IgD-negative memory B cell (primary cell): ENCODE measurements around the gene SPAG5. TPM values are rescaled to one million over a fixed set of nuclear protein-coding genes. Genes with fewer than 3 reads are reported as not detected.

Experiments used
- H3K27ac Mint-ChIP-seq, 3 donors: one replicate each; pipeline ENCODE4 v1.8.0; 2020 to 2022; ENCODE audit warnings: mild to moderate bottlenecking in 3 of 3, mixed read lengths in 3 of 3, moderate library complexity in 1 of 3
- H3K27me3 Mint-ChIP-seq: one replicate; pipeline ENCODE4 v1.8.0; 2021; ENCODE audit warnings: mixed read lengths
- H3K36me3 Mint-ChIP-seq: one replicate; pipeline ENCODE4 v1.8.0; 2020; ENCODE audit warnings: mild to moderate bottlenecking, mixed read lengths
- H3K4me1 Mint-ChIP-seq, 3 donors: one replicate each; pipeline ENCODE4 v1.8.0; 2020 to 2022; ENCODE audit warnings: mixed read lengths in 3 of 3, mild to moderate bottlenecking in 1 of 3
- H3K4me3 Mint-ChIP-seq, 4 donors: one replicate each; pipeline ENCODE4 v1.8.0; 2020 to 2022; ENCODE audit warnings: mild to moderate bottlenecking in 4 of 4, mixed read lengths in 4 of 4, moderate library complexity in 3 of 4
- H3K9me3 Mint-ChIP-seq, 3 donors: one replicate each; pipeline ENCODE4 v1.8.0; 2020 to 2021; ENCODE audit warnings: mixed read lengths in 3 of 3, mild to moderate bottlenecking in 1 of 3
- polyA plus RNA-seq: library from polyadenylated mRNA; unstranded; fragments of 300-500 nt; fragmentation: Illumina TruSeq; gene quantifications from one replicate; pipeline ENCODE4 v1.2.3, GENCODE V29; 2021

Gene SPAG5
- polyA plus RNA-seq, 1 donor from 2014 or later = 2.2 TPM

DNA sequence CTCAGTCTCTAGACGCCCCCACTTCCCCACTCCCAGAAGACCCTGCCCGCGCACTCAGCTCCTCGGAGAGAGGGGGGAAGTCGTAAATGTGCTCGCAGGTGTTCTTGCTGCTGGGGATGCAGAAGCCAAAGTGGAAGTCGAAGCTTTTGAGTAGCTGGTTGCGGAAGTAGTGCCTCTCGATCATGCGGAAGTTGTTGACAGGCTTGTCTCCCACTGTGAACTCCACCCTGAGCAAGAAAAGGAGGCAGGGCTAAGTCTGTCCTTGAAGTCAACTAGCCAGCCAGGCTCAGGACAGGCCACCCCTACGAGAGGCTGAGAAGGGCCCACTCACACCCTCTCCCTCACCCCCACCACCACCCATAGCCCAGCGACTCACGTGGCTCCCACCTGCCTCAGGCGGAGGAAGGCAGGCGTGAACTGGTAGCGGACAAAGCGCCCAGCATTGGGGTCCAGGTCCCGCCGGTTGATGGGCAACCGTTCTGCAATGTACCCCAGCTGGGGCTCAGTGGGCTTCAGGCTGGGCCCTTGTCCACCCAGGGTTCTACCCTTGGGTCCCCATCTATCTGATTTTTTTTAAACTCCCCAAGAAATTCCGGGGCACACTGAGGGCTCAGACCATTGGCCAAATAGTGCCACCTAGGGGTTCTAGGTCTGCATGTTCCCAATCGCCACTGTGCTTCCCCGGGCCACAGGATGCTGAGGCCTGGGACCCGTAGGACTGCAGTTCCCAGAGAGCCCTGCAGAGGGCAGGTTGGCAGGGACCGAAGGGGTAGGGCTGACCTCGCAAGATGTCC is 51.0 kb downstream of the SPAG5 start:
- peaks cover 2% of the 10 kb centered on the region for H3K36me3 Mint-ChIP-seq
- no peaks in the 10 kb centered on the region for H3K9me3 Mint-ChIP-seq

GRCh38 chr17:28547096-28547622 is 51.7 kb downstream of the SPAG5 start:
- Mint-ChIP-seq H3K4me3 (peak overlapping the region; percentile 75 to 93 (median 84)), H3K4me1 (peaks cover 49 to 55% (median 53%) of the 10 kb centered on the region in 3 donors), H3K27me3 (no peaks in the 10 kb centered on the region), H3K9me3 (no peaks in the 10 kb centered on the region), H3K27ac (peak overlapping the region; percentile 90 to 96 (median 90)), H3K36me3 (peaks cover 2% of the 10 kb centered on the region)

More for the DNA sequence above, 51.0 kb downstream of the SPAG5 start:
- peaks cover 49 to 57% (median 56%) of the 10 kb centered on the region in 3 donors for H3K4me1 Mint-ChIP-seq
- H3K27ac Mint-ChIP-seq = peak overlapping the region; percentile 90 to 96 (median 90)
- peak overlapping the region; percentile 75 to 93 (median 84) for H3K4me3 Mint-ChIP-seq
- H3K27me3 Mint-ChIP-seq = no peaks in the 10 kb centered on the region

DNA sequence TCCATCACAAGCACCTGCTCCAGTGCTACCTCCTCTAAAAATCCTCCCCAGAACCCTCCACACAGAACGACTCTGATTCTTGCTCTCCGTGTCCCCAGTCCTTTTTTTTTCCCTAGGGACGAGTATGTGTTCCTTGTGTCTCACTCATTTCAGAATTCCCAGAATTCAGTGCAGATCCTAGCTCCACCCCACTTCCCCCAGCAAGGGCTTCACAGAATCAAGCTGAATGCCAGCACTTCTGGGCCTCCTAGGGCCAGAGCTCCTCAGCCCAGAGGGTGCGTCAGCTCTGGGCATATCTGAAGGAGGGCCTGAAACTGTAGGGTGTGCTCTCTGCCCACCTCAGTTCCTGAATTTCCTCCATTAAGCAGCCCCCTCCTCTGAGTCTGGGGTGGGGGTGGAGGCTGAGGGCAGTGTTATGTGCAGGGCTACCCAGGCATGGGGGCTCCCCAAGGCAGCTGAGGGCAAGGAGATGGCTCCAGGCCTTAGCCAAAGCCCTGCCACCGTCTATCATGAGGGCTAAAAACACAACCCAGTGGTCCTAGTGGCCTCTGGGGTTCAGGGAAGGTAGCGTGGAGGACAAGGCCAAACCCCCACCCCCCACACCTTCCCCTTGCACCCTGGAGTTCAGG is 52.9 kb downstream of the SPAG5 start:
- Mint-ChIP-seq H3K9me3 (no peaks in the 10 kb centered on the region), H3K4me1 (peaks cover 40 to 45% (median 43%) of the 10 kb centered on the region in 3 donors), H3K36me3 (peaks cover 2% of the 10 kb centered on the region), H3K27me3 (no peaks in the 10 kb centered on the region), H3K4me3 (no peak overlapping the region), H3K27ac (peak overlapping the region in 1 of 3 donors; percentile 82)

DNA sequence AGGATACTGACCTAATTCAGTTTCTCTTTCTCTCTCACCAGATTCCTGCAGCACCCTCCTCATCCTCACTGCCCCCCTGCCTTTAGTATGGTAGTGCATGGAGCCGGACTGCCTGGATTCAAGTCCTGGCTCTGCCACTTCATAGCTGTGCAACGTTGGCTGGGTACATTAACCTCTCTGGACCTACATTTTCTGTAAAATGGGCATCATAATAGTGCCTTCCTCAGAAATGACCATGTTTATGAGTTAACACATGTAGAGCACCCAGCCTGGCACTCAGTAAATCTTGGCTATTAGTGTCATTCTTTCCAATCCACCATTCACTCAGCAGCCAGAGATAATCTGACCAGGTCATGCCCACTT is 53.7 kb downstream of the SPAG5 start:
- Mint-ChIP-seq H3K36me3 (peaks cover 2% of the 10 kb centered on the region), H3K4me3 (no peak overlapping the region), H3K9me3 (no peaks in the 10 kb centered on the region), H3K27ac (peak overlapping the region in 2 of 3 donors; percentile 53 to 82), H3K27me3 (no peaks in the 10 kb centered on the region), H3K4me1 (peaks cover 33 to 38% (median 35%) of the 10 kb centered on the region in 3 donors)

- peaks cover 2% of the 10 kb centered on the region for H3K36me3 Mint-ChIP-seq
- peak overlapping the region in 2 of 3 donors; percentile 82 to 86 for H3K27ac Mint-ChIP-seq
- peaks cover 27 to 33% (median 30%) of the 10 kb centered on the region in 3 donors for H3K4me1 Mint-ChIP-seq
These were observed 54.3 kb downstream of the SPAG5 start for GRCh38 chr17:28544402-28545140.

DNA sequence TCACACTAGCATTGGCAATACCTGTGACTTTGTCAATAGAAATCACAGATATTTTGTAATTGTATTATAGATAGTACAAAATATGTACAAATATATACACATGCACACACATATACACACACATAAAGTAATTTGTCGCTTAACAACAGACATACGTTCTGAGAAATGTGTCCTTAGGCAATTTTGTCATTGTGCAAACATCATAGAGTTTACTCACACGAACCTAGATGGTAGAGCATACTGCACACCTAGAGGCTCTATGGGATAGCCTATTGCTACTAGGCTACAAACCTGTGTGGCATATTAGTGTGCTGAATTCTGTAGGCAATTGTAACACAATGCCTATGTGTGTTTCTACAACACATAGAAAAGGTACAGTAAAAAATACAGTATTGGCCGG is 57.4 kb downstream of the SPAG5 start:
- no peak overlapping the region for H3K4me3 Mint-ChIP-seq
- H3K36me3 Mint-ChIP-seq = no peaks in the 10 kb centered on the region
- H3K27ac Mint-ChIP-seq = no peak overlapping the region
- H3K4me1 Mint-ChIP-seq = peaks cover 7 to 17% (median 10%) of the 10 kb centered on the region in 3 donors
- no peaks in the 10 kb centered on the region for H3K27me3 Mint-ChIP-seq
- H3K9me3 Mint-ChIP-seq = no peaks in the 10 kb centered on the region

More at GRCh38 chr17:28544402-28545140, 54.3 kb downstream of the SPAG5 start:
- Mint-ChIP-seq H3K27me3 (no peaks in the 10 kb centered on the region), H3K4me3 (peak overlapping the region in 1 of 4 donors; percentile 40), H3K9me3 (no peaks in the 10 kb centered on the region)

DNA sequence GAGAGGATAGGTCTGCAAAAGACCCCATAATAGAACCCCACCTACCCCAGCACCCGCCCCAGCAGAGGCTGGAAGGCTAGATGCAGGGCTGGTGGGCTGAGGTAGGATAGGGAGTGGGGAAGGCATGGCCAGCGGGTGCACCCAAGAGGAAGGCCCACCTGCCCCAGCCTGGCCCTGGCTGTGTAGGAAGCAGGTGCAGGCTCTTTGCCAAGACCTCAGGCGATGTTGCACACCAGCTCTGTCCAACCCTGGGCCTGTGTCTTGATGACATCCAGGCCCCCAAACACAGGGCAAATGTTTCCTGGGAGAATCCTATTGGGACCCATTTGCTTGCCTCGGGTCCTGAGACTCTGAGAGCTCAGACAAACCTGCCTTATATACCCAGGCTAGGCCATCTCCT is 58.6 kb downstream of the SPAG5 start:
- H3K4me3 Mint-ChIP-seq = peak overlapping the region in 1 of 4 donors; percentile 13
- H3K27ac Mint-ChIP-seq = no peak overlapping the region
- H3K36me3 Mint-ChIP-seq = no peaks in the 10 kb centered on the region
- no peaks in the 10 kb centered on the region for H3K9me3 Mint-ChIP-seq
- H3K4me1 Mint-ChIP-seq = peaks cover 7 to 15% (median 8%) of the 10 kb centered on the region in 3 donors
- H3K27me3 Mint-ChIP-seq = no peaks in the 10 kb centered on the region

DNA sequence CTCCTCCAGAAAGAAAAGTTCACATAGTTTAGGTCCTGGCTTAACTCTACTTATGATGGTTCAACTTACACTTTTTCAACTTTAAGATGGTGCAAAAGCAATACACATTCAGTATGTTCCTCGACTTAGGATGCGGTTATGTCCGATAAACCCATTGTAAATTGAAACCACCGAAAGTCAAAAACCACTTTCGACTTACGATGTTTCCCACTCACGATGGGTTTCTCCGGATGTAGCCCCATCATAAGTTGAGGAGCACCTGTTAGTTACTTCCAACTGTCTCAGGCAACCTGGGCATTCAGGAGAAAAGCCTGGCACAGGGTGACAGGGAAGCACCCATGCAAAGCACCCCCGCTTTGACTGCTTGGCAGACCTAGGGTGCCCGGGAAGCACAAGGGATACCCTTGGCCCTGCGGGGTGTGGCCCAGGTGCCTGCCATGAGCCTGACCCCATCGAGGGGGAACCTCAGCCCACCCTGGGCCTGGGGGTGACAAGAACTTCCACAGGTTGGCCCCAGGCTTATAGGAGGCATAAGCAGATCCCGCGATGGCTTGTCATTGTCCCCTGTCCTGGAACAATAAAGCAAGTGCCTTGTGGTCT is 60.4 kb downstream of the SPAG5 start:
- H3K4me3 Mint-ChIP-seq = no peak overlapping the region
- no peaks in the 10 kb centered on the region for H3K9me3 Mint-ChIP-seq
- H3K27ac Mint-ChIP-seq = no peak overlapping the region
- peaks cover 0 to 6% (median 0%) of the 10 kb centered on the region in 3 donors for H3K4me1 Mint-ChIP-seq
- H3K27me3 Mint-ChIP-seq = no peaks in the 10 kb centered on the region
- no peaks in the 10 kb centered on the region for H3K36me3 Mint-ChIP-seq

DNA sequence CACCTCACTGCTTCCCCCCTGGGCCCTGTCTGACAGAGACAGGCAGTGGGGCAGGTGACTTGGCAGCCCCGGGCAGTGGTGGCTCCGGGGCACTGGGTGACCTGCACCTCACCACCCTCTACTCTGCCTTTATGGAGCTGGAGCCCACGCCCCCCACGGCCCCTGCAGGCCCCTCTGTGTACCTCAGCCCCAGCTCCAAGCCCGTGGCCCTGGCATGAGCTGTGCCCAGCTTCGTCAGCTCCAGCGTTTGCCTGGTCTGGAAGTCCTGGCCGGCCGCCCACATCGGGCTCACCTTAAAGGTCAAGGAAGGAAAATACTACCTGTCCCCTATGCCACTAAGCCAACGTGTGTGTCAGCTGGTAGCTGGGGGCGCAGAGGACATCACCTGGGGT is 61.6 kb downstream of the SPAG5 start:
- Mint-ChIP-seq H3K9me3 (no peaks in the 10 kb centered on the region), H3K27me3 (peaks cover 1% of the 10 kb centered on the region), H3K27ac (no peak overlapping the region), H3K4me1 (peaks cover 0 to 1% (median 0%) of the 10 kb centered on the region in 3 donors), H3K4me3 (no peak overlapping the region), H3K36me3 (no peaks in the 10 kb centered on the region)

GRCh38 chr17:28536532-28537218 is 62.1 kb downstream of the SPAG5 start:
- H3K27ac Mint-ChIP-seq = no peak overlapping the region
- H3K4me3 Mint-ChIP-seq = no peak overlapping the region
- no peaks in the 10 kb centered on the region for H3K36me3 Mint-ChIP-seq
- H3K4me1 Mint-ChIP-seq = peaks cover 0 to 1% (median 0%) of the 10 kb centered on the region in 3 donors
- H3K9me3 Mint-ChIP-seq = no peaks in the 10 kb centered on the region
- H3K27me3 Mint-ChIP-seq = peaks cover 1% of the 10 kb centered on the region

DNA sequence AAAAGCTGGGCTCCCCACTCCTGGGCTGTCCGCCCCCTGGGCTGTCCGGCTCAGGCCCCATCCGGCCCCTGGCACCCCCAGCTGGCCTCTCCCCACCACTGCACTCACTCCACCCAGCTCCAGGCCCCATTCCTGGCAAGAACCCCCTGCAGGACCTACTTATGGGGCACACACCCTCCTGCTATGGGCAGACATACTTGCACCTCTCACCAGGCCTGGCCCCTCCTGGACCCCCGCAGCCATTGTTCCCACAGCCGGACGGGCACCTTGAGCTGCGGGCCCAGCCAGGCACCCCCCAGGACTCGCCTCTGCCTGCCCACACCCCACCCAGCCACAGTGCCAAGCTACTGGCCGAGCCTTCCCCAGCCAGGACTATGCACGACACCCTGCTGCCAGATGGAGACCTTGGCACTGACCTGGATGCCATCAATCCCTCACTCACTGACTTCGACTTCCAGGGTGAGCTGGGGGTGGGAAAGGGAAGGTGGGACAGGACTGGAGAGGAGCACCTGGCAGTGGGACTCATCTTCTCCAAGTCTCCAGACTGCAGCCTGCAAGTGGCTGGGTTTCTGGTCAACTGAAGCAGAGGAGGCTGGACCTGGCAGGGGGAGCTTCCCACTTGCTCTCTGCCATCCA is 64.0 kb downstream of the SPAG5 start:
- no peak overlapping the region for H3K4me3 Mint-ChIP-seq
- H3K4me1 Mint-ChIP-seq = peaks cover 0 to 1% (median 0%) of the 10 kb centered on the region in 3 donors

DNA sequence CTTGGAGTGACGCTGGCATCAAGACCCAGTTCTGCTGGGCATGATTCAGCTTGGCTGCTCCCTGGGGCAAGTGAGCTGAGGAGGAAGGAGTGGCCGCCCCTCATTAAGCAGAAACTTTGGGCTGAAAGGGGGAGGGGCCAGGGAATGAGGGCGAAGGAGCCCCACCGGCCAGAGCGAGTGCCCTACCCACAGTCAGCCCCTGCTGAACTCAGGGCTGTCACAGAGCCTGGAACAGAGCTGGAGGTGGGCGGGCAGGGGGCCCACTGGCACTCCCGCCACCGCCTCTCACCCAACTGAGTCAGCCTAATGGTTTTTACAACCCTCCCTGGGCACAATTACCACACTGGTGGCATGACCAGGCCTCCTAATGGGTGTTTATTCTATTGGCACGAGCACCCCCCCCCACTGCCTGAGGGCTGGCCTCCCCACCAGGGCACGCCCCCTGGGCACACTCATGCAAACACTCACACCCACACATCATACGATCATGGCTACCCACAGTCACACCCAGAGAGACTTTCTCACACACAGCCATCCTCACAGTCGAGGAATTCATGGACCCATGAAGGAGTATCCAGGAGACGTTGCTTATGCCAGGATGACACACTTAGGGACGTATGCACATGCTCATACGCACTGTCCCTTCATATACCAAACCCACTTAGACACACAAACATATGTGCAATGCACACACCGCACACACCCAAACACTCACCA is 65.6 kb downstream of the SPAG5 start:
- Mint-ChIP-seq H3K27me3 (peaks cover 1% of the 10 kb centered on the region), H3K4me1 (peaks cover 0 to 1% (median 0%) of the 10 kb centered on the region in 3 donors), H3K36me3 (peaks cover 1% of the 10 kb centered on the region), H3K9me3 (no peaks in the 10 kb centered on the region), H3K4me3 (no peak overlapping the region), H3K27ac (no peak overlapping the region)

More for the DNA sequence above, 64.0 kb downstream of the SPAG5 start:
- Mint-ChIP-seq H3K27me3 (peaks cover 1% of the 10 kb centered on the region), H3K27ac (peak overlapping the region in 1 of 3 donors; percentile 62), H3K9me3 (no peaks in the 10 kb centered on the region), H3K36me3 (no peaks in the 10 kb centered on the region)
